GM12801 (cell line): ENCODE measurements around the gene SIAH3.

Experiments
- CTCF ChIP-seq: IDR thresholded peaks from one replicate; pipeline ENCODE4 v1.5.1; 2011; ENCODE audit warnings: control low read depth; ENCODE audit not compliant: insufficient read length; ENCODE audit errors: extremely low read depth

Gene SIAH3

GRCh38 chr13:45860240-45860639 is 8.7 kb upstream of the SIAH3 start:
- no peak for TF ChIP-seq CTCF

- TF ChIP-seq CTCF: no peak
These were observed 8.2 kb upstream of the SIAH3 start for GRCh38 chr13:45859705-45860104.

GRCh38 chr13:45852494-45852893 is 941 bp upstream of the SIAH3 start:
- TF ChIP-seq CTCF: no peak

- TF ChIP-seq CTCF: no peak
These were observed 403 bp upstream of the SIAH3 start for GRCh38 chr13:45851956-45852355.

- TF ChIP-seq CTCF: no peak
These were observed 1.4 kb downstream of the SIAH3 start for GRCh38 chr13:45850027-45850613.

GRCh38 chr13:45849408-45849807 is 2.1 kb downstream of the SIAH3 start:
- no peak for TF ChIP-seq CTCF

- TF ChIP-seq CTCF: no peak
These were observed 3.9 kb downstream of the SIAH3 start for GRCh38 chr13:45847554-45848224.

GRCh38 chr13:45846681-45847080 is 4.9 kb downstream of the SIAH3 start:
- TF ChIP-seq CTCF: no peak
